ENCODE measurements around the gene COL13A1.

GRCh38 chr10:69959911-69960310 lies 158.2 kb downstream of the COL13A1 start:
- no peak for TF ChIP-seq POLR2A (IDR thresholded peaks at IDR 0.05)
- no peak for TF ChIP-seq EP300 (IDR thresholded peaks at IDR 0.05)
- TF ChIP-seq, protein P1, sequence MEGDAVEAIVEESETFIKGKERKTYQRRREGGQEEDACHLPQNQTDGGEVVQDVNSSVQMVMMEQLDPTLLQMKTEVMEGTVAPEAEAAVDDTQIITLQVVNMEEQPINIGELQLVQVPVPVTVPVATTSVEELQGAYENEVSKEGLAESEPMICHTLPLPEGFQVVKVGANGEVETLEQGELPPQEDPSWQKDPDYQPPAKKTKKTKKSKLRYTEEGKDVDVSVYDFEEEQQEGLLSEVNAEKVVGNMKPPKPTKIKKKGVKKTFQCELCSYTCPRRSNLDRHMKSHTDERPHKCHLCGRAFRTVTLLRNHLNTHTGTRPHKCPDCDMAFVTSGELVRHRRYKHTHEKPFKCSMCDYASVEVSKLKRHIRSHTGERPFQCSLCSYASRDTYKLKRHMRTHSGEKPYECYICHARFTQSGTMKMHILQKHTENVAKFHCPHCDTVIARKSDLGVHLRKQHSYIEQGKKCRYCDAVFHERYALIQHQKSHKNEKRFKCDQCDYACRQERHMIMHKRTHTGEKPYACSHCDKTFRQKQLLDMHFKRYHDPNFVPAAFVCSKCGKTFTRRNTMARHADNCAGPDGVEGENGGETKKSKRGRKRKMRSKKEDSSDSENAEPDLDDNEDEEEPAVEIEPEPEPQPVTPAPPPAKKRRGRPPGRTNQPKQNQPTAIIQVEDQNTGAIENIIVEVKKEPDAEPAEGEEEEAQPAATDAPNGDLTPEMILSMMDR (IDR thresholded peaks at IDR 0.05): no peak
- no peak for TF ChIP-seq POLR2AphosphoS5 (IDR thresholded peaks at IDR 0.05)
